ENCODE results near the gene CD5L. TPM values are rescaled to one million over a fixed set of nuclear protein-coding genes. Genes with fewer than 3 reads are reported as not detected.

CD5L gene
- total and polyA plus RNA-seq, 2 of the 13 experiments (the other 11 are each of a cell fraction or from before 2014, with no cell fraction given): not detected

DNA sequence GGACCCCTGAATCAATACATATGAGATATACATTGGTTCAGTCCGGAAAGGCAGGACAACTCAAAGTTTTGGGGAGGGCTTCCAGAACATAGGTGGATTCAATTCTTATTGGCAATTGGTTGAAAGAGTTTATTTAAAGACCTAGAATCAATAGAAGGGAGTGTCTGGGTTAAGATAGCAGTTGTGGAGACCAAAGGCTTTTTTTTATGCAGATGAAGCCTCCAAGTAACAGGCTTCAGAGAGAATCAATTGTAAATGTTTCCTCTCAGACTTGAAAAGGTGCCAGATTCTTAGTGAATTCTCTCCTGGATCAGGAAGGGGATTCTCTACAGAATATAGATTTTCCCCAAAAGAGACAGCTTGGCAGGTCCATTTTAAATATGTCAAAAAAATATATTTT, 27.0 kb upstream of the CD5L start:
- in situ Hi-C loops (cut with HindIII; ENCODE audit: extremely low pct_ligation_motif_present, low pct_unique_long_range_greater_than_20kb) (no loop called here), intact Hi-C loops (cut with micrococcal nuclease; ENCODE audit: unreplicated experiment) (no loop called here)
- ATAC-seq: no peak
- WGBS (ENCODE audit: low lambda C conversion rate): 9% methylated on average over 1 of the region's 1 CpG
- DNase-seq (ENCODE audit: low spot score): no peak
- Histone ChIP-seq H3K4me3 (replicated peaks in 1 of 3; ENCODE audit: insufficient read depth in 1 of 3, low read depth in 2 of 3, low read length in 3 of 3) (no peak overlapping the region), H3K36me3 (replicated peaks in 1 of 2; ENCODE audit: control insufficient read depth in 1 of 2, insufficient read depth in 2 of 2, low read length in 2 of 2) (no peaks in the 10 kb centered on the region), H4K20me1 (ENCODE audit: insufficient read depth, low read length) (no peaks in the 10 kb centered on the region), H3K27me3 (ENCODE audit: control insufficient read depth in 1 of 2, insufficient read depth in 2 of 2, low read length in 2 of 2) (no peaks in the 10 kb centered on the region; a peak in 1 of 5 replicates), H3K9me3 (ENCODE audit: low read length) (no peaks in the 10 kb centered on the region), H3K4me2 (ENCODE audit: low read depth, low read length) (no peak overlapping the region), H2AFZ (ENCODE audit: low read length) (no peak overlapping the region), H3K27ac (ENCODE audit: extremely low read length, insufficient read depth, low read length) (no peak overlapping the region), H3K4me1 (ENCODE audit: insufficient read depth, low read length) (no peaks in the 10 kb centered on the region), H3K9ac (ENCODE audit: insufficient read depth, low read depth, low read length) (no peak overlapping the region), H3K79me2 (ENCODE audit: insufficient read depth, low read length) (no peaks in the 10 kb centered on the region)
- ChIA-PET CTCF (ENCODE audit: low intra/inter-chr PET ratio, low total read pairs) (no interaction called here), POLR2A (no interaction called here)
- TF ChIP-seq SOX13 (IDR thresholded peaks at IDR 0.05) (no peak), SOX13 (CRISPR knock-in tag; conservative IDR thresholded peaks at IDR 0.05 in 1 of 2, IDR thresholded peaks at IDR 0.05 in 1 of 2) (no peak), SMC3 (IDR thresholded peaks at IDR 0.05; ENCODE audit: low read length) (no peak)
- TF ChIP-seq, protein P1, sequence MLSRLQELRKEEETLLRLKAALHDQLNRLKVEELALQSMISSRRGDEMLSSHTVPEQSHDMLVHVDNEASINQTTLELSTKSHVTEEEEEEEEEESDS (CRISPR knock-in tag; IDR thresholded peaks at IDR 0.05; ENCODE audit: borderline replicate concordance): no peak
- no TSS peak for BruUV-seq (replicated peaks)
- FAIRE-seq: no peak

DNA sequence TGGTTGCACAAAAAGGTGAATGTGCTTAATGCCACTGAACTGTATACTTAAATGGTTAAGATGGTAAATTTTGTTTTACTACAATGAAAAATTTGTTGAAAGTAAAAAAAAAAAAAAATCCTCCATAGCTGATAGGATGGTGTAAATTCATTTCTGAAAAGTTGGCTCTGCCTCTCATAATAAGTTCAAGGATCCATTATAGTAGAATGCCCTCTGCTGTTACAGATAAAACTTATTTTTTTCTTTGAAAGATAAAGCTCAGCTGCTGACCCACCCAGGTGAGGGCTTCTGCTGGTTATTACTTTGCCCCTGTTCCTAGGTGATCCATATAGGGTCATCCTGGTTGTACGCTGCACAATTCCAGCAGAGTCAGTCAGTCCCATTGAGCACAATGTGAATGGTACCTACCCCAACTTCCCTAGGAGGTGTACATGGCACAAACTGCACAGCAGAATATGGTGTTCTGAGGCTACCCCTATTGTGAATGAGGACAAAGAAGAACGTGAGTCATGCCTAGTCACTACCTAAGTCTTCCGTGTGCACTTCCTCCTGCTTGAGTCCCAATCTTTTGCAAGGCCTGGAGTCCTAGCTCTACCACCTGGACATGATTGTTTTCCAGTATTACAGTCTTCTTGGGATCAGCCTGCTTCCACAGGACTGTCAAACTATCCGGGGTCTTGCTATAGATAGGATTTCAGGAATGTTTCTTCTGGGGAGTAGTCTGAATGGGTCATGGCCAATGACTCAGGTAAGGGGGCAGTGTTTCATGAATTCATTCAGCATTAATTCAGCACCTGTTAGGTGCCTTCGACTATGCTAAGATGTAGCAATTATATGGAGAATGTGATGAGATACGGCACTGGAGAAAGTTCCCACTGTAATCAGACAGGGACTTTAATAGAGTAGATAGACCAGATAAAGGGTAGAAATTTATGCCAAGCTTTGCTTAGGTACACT, 20.8 kb upstream of the CD5L start:
- H2AFZ ChIP-seq (ENCODE audit: low read length): no peak overlapping the region
- no peaks in the 10 kb centered on the region for H3K9me3 ChIP-seq (ENCODE audit: low read length)
- H3K9ac ChIP-seq (ENCODE audit: insufficient read depth, low read depth, low read length): no peak overlapping the region
- ATAC-seq: no peak
- H3K27me3 ChIP-seq (ENCODE audit: control insufficient read depth in 1 of 2, insufficient read depth in 2 of 2, low read length in 2 of 2): no peaks in the 10 kb centered on the region; a peak in 1 of 5 replicates
- ChIA-PET POLR2A (no interaction called here), CTCF (ENCODE audit: low intra/inter-chr PET ratio, low total read pairs) (no interaction called here)
- no peaks in the 10 kb centered on the region for H3K36me3 ChIP-seq (replicated peaks in 1 of 2; ENCODE audit: control insufficient read depth in 1 of 2, insufficient read depth in 2 of 2, low read length in 2 of 2)
- no TSS peak for BruUV-seq (replicated peaks)
- H3K4me3 ChIP-seq (replicated peaks in 1 of 3; ENCODE audit: insufficient read depth in 1 of 3, low read depth in 2 of 3, low read length in 3 of 3): no peak overlapping the region
- in situ Hi-C loops (cut with HindIII; ENCODE audit: extremely low pct_ligation_motif_present, low pct_unique_long_range_greater_than_20kb) (no loop called here), intact Hi-C loops (cut with micrococcal nuclease; ENCODE audit: unreplicated experiment) (no loop called here)
- no peak overlapping the region for H3K4me2 ChIP-seq (ENCODE audit: low read depth, low read length)
- no peaks in the 10 kb centered on the region for H3K79me2 ChIP-seq (ENCODE audit: insufficient read depth, low read length)
- H4K20me1 ChIP-seq (ENCODE audit: insufficient read depth, low read length): no peaks in the 10 kb centered on the region
- no peak overlapping the region for H3K27ac ChIP-seq (ENCODE audit: extremely low read length, insufficient read depth, low read length)
- DNase-seq (ENCODE audit: low spot score): no peak
- FAIRE-seq: no peak
- H3K4me1 ChIP-seq (ENCODE audit: insufficient read depth, low read length): no peaks in the 10 kb centered on the region
- 6% methylated on average over 6 of the region's 6 CpGs for WGBS (ENCODE audit: low lambda C conversion rate)
- TF ChIP-seq AHR (CRISPR knock-in tag; IDR thresholded peaks at IDR 0.05) (no peak), EED (CRISPR knock-in tag; IDR thresholded peaks at IDR 0.05) (no peak), HOXA5 (CRISPR knock-in tag; IDR thresholded peaks at IDR 0.05) (no peak), ZSCAN30 (CRISPR knock-in tag; IDR thresholded peaks at IDR 0.05) (no peak), ZNF567 (CRISPR knock-in tag; IDR thresholded peaks at IDR 0.05; ENCODE audit: borderline replicate concordance) (no peak), ZNF337 (CRISPR knock-in tag; IDR thresholded peaks at IDR 0.05; ENCODE audit: borderline replicate concordance, low read depth) (no peak), ZNF274 (CRISPR knock-in tag; IDR thresholded peaks at IDR 0.05) (no peak), ZNF629 (CRISPR knock-in tag; conservative IDR thresholded peaks at IDR 0.05) (no peak), THAP11 (CRISPR knock-in tag; IDR thresholded peaks at IDR 0.05) (no peak), ZNF616 (CRISPR knock-in tag; IDR thresholded peaks at IDR 0.05; ENCODE audit: low read depth) (no peak), ZNF296 (CRISPR knock-in tag; conservative IDR thresholded peaks at IDR 0.05) (no peak), ZNF563 (CRISPR knock-in tag; IDR thresholded peaks at IDR 0.05) (no peak), ZNF572 (CRISPR knock-in tag; IDR thresholded peaks at IDR 0.05) (no peak), HOXA3 (CRISPR knock-in tag; IDR thresholded peaks at IDR 0.05) (no peak)
- TF ChIP-seq, protein P2, sequence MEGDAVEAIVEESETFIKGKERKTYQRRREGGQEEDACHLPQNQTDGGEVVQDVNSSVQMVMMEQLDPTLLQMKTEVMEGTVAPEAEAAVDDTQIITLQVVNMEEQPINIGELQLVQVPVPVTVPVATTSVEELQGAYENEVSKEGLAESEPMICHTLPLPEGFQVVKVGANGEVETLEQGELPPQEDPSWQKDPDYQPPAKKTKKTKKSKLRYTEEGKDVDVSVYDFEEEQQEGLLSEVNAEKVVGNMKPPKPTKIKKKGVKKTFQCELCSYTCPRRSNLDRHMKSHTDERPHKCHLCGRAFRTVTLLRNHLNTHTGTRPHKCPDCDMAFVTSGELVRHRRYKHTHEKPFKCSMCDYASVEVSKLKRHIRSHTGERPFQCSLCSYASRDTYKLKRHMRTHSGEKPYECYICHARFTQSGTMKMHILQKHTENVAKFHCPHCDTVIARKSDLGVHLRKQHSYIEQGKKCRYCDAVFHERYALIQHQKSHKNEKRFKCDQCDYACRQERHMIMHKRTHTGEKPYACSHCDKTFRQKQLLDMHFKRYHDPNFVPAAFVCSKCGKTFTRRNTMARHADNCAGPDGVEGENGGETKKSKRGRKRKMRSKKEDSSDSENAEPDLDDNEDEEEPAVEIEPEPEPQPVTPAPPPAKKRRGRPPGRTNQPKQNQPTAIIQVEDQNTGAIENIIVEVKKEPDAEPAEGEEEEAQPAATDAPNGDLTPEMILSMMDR (CRISPR knock-in tag; IDR thresholded peaks at IDR 0.05): no peak

Measured in HepG2 (cell line).